Endothelial cell of umbilical vein (primary cell): ENCODE results near the gene GALNT14.

Source experiments
- CTCF ChIP-seq, 2 donors: IDR thresholded peaks; 1 replicate in 1 of 2; 2 replicates in 1 of 2; pipeline ENCODE4 v1.5.1; 2011; ENCODE audit warnings: low read length in 2 of 2, mild to moderate bottlenecking in 2 of 2, moderate library complexity in 2 of 2, control low read depth in 1 of 2, inconsistent platforms in 1 of 2, low read depth in 1 of 2; ENCODE audit not compliant: insufficient read depth in 1 of 2; ENCODE audit errors: extremely low read depth in 1 of 2
- GATA2 ChIP-seq: IDR thresholded peaks from 2 replicates; pipeline ENCODE4 v1.7.0; 2011; ENCODE audit warnings: low read depth, mild to moderate bottlenecking, moderate library complexity, mixed read lengths, low read length; ENCODE audit not compliant: insufficient read length, insufficient read depth
- JUN ChIP-seq: IDR thresholded peaks from 2 replicates; pipeline ENCODE4 v1.6.1; 2011; ENCODE audit warnings: borderline replicate concordance, low read depth; ENCODE audit not compliant: insufficient read length, insufficient read depth
- MAX ChIP-seq: IDR thresholded peaks from 2 replicates; pipeline ENCODE4 v1.6.1; 2011; ENCODE audit not compliant: insufficient read depth, insufficient read length
- POLR2A ChIP-seq: IDR thresholded peaks from 2 replicates; pipeline ENCODE4 v1.6.1; 2012; ENCODE audit warnings: low read depth, mild to moderate bottlenecking, control low read depth, low read length

GRCh38 chr2:30987566-30987965 lies 150.7 kb downstream of the GALNT14 start:
- no peak for TF ChIP-seq CTCF (IDR thresholded peaks at IDR 0.05; ENCODE audit: extremely low read depth in 1 of 2, insufficient read depth in 1 of 2, low read depth in 1 of 2, low read length in 2 of 2)
- no peak for TF ChIP-seq MAX
- no peak for TF ChIP-seq JUN
- no peak for TF ChIP-seq POLR2A
- TF ChIP-seq GATA2: no peak
